ENCODE data around the gene ZCWPW1. TPM values are rescaled to one million over a fixed set of nuclear protein-coding genes. Genes with fewer than 3 reads are reported as not detected.

Gene ZCWPW1
- total and polyA plus RNA-seq, 10 of the 15 experiments (the other 5 are each of a cell fraction or from before 2014, with no cell fraction given) = 1.3 to 4.4 (median 3.7) TPM

DNA sequence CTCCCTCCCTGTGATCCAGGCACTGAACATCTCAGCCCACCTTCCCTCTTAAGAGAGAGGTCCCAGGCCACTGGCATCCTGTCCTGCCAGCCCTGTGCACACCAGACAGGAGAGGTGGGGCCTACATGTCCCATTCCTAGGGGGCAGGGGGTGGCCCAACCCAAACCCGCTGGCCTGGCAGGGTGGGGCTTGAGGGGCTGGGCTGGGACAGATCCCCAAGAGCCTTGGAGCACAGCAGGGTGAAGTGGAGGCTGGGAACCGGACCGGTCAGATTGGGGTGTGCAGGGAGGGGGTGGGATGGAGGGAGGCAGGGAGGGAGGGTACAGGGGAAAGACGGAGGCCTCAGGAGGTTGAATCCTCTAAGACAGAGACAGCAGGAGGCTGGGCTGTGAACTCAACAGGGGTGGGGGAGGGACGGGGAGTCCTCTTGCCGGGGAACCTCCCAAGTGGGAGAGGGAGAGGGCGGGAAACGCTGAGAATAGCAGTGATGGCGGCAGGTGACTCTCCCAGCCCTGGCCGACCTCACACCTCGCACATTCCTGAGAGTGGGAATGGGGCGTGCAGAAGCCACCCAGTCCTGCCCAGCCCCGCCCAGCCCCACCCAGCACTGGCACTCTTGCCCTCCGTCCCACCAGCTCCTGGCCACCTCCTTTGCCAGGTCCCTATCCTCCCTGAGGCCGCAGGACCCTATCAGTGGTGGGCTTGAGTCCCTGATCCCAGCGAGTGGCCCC is 43.8 kb upstream of the ZCWPW1 start:
- no peak for DNase-seq (ENCODE audit: low read depth, low spot score)
- H3K4me3 ChIP-seq = no peak overlapping the region; the same call in 1 of the 2 replicates
- intact Hi-C loops (cut with micrococcal nuclease; ENCODE audit: unreplicated experiment) (loop anchor here (10.0 kb wide), 1 partner anchor 223 kb away; the partner anchor contains the start of gene GIGYF1), in situ Hi-C loops (cut with MboI) (loop anchor here (5.0 to 25.0 kb wide), 4 partner anchors 85 to 383 kb away; partner anchors contain the start of genes GIGYF1 and SLC12A9)
- no peaks in the 10 kb centered on the region for H3K27me3 ChIP-seq (replicated peaks in 1 of 2; ENCODE audit: control insufficient read depth in 2 of 2, insufficient read depth in 2 of 2, low read length in 1 of 2)
- H3K9ac ChIP-seq (ENCODE audit: control insufficient read depth, insufficient read depth, low read length) = no peak overlapping the region
- peaks cover 4% of the 10 kb centered on the region; the same call in 1 of the 2 replicates for H4K20me1 ChIP-seq (ENCODE audit: control insufficient read depth, insufficient read depth)
- H2AFZ ChIP-seq (ENCODE audit: control insufficient read depth, low read depth, low read length) = no peak overlapping the region
- H3K4me2 ChIP-seq (ENCODE audit: control insufficient read depth, insufficient read depth) = 0 out of 2 replicates have a peak overlapping the region, but pooled peaks have one; percentile 36
- no peaks in the 10 kb centered on the region for H3K9me3 ChIP-seq (replicated peaks; ENCODE audit: control insufficient read depth, insufficient read depth, low read length)
- ChIA-PET POLR2A (interaction anchor here (0.6 to 1.5 kb wide), 2 partner anchors 114 to 644 kb away, joined by 3 read pairs; partner anchors contain the start of genes FBXO24 and LRCH4), SMC1A (ENCODE audit: uncharacterized antibody, unreplicated experiment) (interaction anchor here (1.2 kb wide), 1 partner anchor 88 kb away, joined by 4 read pairs; no protein-coding TSS in a partner anchor), RAD21 (ENCODE audit: unreplicated experiment) (interaction anchor here (1.0 kb wide), 1 partner anchor 87 kb away, joined by 3 read pairs; no protein-coding TSS in a partner anchor), CTCF (interaction anchor here (1.4 to 5.4 kb wide), 3 partner anchors 10 to 88 kb away, joined by 5 to 50 read pairs (median 37); no protein-coding TSS in a partner anchor)
- H3K27ac ChIP-seq (ENCODE audit: control insufficient read depth, insufficient read depth) = peak overlapping the region; percentile 38
- H3K36me3 ChIP-seq (ENCODE audit: control insufficient read depth in 2 of 2, insufficient read depth in 2 of 2, low read length in 1 of 2) = peaks cover 5 to 13% of the 10 kb centered on the region in 2 experiments; a peak in 3 of 4 replicates
- no peak for FAIRE-seq
- no peak for ATAC-seq
- no TSS peak for BruUV-seq (replicated peaks)
- 85% methylated on average over 5 of the region's 16 CpGs for WGBS (ENCODE audit: insufficient coverage, insufficient replicate concordance, low lambda C conversion rate, missing lambda C conversion rate)
- peaks cover 40% of the 10 kb centered on the region for H3K79me2 ChIP-seq (ENCODE audit: control insufficient read depth, insufficient read depth, low read length)
- H3K4me1 ChIP-seq (ENCODE audit: control insufficient read depth, insufficient read depth, low read length) = peaks cover 24% of the 10 kb centered on the region
- TF ChIP-seq STAT1 (conservative IDR thresholded peaks at IDR 0.05) (no peak), ZNF622 (IDR thresholded peaks at IDR 0.05) (no peak), RFX5 (IDR thresholded peaks at IDR 0.05; ENCODE audit: low read depth, low read length) (no peak), MYB (IDR thresholded peaks at IDR 0.05; ENCODE audit: borderline replicate concordance, low read depth, low read length) (no peak), EGR1 (IDR thresholded peaks at IDR 0.05; ENCODE audit: borderline replicate concordance in 1 of 2, low read depth in 2 of 2, low read length in 2 of 2) (no peak), BCL11A (IDR thresholded peaks at IDR 0.05; ENCODE audit: low read depth, low read length) (no peak), NBN (IDR thresholded peaks at IDR 0.05) (no peak), REST (IDR thresholded peaks at IDR 0.05; ENCODE audit: low read depth, low read length) (no peak), RELA (IDR thresholded peaks at IDR 0.05; ENCODE audit: borderline replicate concordance, partially characterized antibody) (no peak)
- TF ChIP-seq, protein P1, sequence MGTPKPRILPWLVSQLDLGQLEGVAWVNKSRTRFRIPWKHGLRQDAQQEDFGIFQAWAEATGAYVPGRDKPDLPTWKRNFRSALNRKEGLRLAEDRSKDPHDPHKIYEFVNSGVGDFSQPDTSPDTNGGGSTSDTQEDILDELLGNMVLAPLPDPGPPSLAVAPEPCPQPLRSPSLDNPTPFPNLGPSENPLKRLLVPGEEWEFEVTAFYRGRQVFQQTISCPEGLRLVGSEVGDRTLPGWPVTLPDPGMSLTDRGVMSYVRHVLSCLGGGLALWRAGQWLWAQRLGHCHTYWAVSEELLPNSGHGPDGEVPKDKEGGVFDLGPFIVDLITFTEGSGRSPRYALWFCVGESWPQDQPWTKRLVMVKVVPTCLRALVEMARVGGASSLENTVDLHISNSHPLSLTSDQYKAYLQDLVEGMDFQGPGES (IDR thresholded peaks at IDR 0.05) = no peak
- TF ChIP-seq, protein P2, sequence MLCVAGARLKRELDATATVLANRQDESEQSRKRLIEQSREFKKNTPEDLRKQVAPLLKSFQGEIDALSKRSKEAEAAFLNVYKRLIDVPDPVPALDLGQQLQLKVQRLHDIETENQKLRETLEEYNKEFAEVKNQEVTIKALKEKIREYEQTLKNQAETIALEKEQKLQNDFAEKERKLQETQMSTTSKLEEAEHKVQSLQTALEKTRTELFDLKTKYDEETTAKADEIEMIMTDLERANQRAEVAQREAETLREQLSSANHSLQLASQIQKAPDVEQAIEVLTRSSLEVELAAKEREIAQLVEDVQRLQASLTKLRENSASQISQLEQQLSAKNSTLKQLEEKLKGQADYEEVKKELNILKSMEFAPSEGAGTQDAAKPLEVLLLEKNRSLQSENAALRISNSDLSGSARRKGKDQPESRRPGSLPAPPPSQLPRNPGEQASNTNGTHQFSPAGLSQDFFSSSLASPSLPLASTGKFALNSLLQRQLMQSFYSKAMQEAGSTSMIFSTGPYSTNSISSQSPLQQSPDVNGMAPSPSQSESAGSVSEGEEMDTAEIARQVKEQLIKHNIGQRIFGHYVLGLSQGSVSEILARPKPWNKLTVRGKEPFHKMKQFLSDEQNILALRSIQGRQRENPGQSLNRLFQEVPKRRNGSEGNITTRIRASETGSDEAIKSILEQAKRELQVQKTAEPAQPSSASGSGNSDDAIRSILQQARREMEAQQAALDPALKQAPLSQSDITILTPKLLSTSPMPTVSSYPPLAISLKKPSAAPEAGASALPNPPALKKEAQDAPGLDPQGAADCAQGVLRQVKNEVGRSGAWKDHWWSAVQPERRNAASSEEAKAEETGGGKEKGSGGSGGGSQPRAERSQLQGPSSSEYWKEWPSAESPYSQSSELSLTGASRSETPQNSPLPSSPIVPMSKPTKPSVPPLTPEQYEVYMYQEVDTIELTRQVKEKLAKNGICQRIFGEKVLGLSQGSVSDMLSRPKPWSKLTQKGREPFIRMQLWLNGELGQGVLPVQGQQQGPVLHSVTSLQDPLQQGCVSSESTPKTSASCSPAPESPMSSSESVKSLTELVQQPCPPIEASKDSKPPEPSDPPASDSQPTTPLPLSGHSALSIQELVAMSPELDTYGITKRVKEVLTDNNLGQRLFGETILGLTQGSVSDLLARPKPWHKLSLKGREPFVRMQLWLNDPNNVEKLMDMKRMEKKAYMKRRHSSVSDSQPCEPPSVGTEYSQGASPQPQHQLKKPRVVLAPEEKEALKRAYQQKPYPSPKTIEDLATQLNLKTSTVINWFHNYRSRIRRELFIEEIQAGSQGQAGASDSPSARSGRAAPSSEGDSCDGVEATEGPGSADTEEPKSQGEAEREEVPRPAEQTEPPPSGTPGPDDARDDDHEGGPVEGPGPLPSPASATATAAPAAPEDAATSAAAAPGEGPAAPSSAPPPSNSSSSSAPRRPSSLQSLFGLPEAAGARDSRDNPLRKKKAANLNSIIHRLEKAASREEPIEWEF (IDR thresholded peaks at IDR 0.05; ENCODE audit: insufficient replicate concordance, low read depth, low read length) = no peak
